ENCODE results near the gene SPDYE1.

Gene SPDYE1

DNA sequence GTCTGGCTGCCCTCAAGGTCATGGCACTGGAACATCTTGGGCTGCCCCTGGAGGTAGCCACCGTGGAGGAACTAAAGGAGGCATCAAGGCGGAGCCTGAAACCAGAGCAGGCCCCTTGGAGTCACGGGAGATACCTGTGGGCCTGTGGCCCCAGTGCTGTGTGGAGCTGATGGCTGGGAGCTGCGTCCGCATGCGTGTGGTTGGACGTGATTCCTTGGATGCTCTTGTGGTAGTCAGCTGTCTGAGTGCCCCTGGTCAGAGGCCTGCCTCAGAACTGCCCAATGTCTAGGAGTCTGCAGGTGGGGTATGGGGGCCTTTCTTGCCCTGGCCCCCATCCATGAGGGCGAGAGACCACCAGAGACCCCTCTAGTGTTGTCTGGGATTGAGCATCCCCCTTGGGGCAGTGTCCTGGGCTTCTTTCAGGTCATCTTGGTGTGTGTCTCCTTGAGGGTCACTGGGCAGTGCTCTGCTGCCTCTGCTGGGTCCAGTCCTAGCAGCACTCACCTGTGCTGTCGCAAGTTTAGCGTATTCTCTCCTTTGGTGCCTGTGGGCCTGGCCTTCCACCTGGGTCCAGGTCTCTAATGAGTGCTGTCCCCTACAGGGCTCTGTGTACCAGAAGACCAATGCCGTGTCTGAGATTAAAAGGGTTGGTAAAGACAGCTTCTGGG, 59.6 kb downstream of the SPDYE1 start:
- DNase-seq: peak in 4 of 42 donors; percentile 4 to 23 (median 9)
- intact Hi-C loops (cut with DNase I): no loop called here

- intact Hi-C loops (cut with DNase I): no loop called here
- peak in 1 of 42 donors; percentile 8 for DNase-seq
Measured at GRCh38 chr7:44057849-44058758, 60.4 kb downstream of the SPDYE1 start.

DNA sequence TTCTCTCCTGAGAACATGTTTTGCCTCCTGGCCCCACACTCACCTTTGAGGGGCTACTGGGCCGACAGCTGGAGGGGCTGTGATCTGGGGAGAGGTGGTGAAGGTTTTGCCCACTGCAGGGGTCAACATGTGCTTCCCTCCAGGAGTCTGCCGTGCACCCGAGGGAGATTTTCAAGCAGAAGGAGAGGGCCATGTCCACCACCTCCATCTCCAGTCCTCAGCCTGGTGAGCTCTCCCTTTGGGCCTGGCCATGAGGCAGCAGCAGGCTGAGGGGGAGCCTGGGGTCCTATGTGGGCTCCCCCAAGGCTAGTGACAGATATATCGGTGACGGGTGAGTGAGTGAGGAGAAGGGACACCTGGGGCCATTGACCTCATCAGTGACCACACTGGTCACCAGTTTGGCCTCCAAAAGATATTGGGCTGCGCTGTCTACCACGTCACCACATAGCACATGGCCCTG, 61.1 kb downstream of the SPDYE1 start:
- peak in 2 of 42 donors; percentile 8 to 13 for DNase-seq

GRCh38 chr7:44059219-44060090, 61.8 kb downstream of the SPDYE1 start:
- DNase-seq: peak in 3 of 42 donors; percentile 15 to 52 (median 18)
- intact Hi-C loops (cut with DNase I): no loop called here

More for the DNA sequence above, 61.1 kb downstream of the SPDYE1 start:
- intact Hi-C loops (cut with DNase I): no loop called here
